Mesenchymal stem cell (in vitro differentiated cells and primary cell): ENCODE results near the gene OR10J5.

Experiments used
- DNase-seq: peaks from one replicate; pipeline ENCODE4 v3.0.0-alpha.2; 2013
- H2AFZ ChIP-seq: one replicate; pipeline ENCODE4 v1.6.1; 2013; ENCODE audit warnings: low read depth, mild to moderate bottlenecking, control low read depth, inconsistent platforms, low read length, moderate library complexity
- H2AK5ac ChIP-seq: 2 replicates; pipeline ENCODE4 v1.6.1; 2013; ENCODE audit warnings: low read length, moderate library complexity, mild to moderate bottlenecking, inconsistent platforms; ENCODE audit not compliant: severe bottlenecking
- H2BK120ac ChIP-seq: one replicate; pipeline ENCODE4 v1.6.1; 2013; ENCODE audit warnings: low read depth, mild to moderate bottlenecking, inconsistent platforms, low read length, moderate library complexity
- H2BK12ac ChIP-seq, 2 experiments: one replicate each; pipeline ENCODE4 v1.6.1; 2013; ENCODE audit warnings: inconsistent platforms in 2 of 2, low read length in 2 of 2, mild to moderate bottlenecking in 2 of 2, moderate library complexity in 2 of 2, control low read depth in 1 of 2
- H2BK15ac ChIP-seq: one replicate; pipeline ENCODE4 v1.6.1; 2013; ENCODE audit warnings: mild to moderate bottlenecking, low read depth, inconsistent platforms; ENCODE audit not compliant: poor library complexity, severe bottlenecking
- H2BK5ac ChIP-seq: 2 replicates; pipeline ENCODE4 v1.6.1; 2013; ENCODE audit warnings: low read depth, mild to moderate bottlenecking, low read length, control low read depth, inconsistent platforms; ENCODE audit not compliant: poor library complexity, severe bottlenecking
- H3K14ac ChIP-seq, 2 experiments: one replicate each; pipeline ENCODE4 v1.6.1; 2013; ENCODE audit warnings: inconsistent platforms in 2 of 2, low read length in 2 of 2, control low read depth in 1 of 2, mild to moderate bottlenecking in 1 of 2, moderate library complexity in 1 of 2
- H3K18ac ChIP-seq, 2 experiments: one replicate each; pipeline ENCODE4 v1.6.1; 2013; ENCODE audit warnings: inconsistent platforms in 2 of 2, low read length in 2 of 2, control low read depth in 1 of 2, low read depth in 1 of 2, mild to moderate bottlenecking in 1 of 2
- H3K23ac ChIP-seq, 2 experiments: one replicate each; pipeline ENCODE4 v1.6.1; 2013; ENCODE audit warnings: inconsistent platforms in 2 of 2, low read length in 2 of 2, mild to moderate bottlenecking in 2 of 2, moderate library complexity in 2 of 2, control low read depth in 1 of 2
- H3K27ac ChIP-seq: 2 replicates; pipeline ENCODE4 v1.5.1; 2013; ENCODE audit warnings: mild to moderate bottlenecking, moderate library complexity, low read length, control low read depth, inconsistent platforms; ENCODE audit not compliant: poor library complexity, severe bottlenecking
- H3K27me3 ChIP-seq, 2 experiments: 2 replicates each; pipeline versions ENCODE4 v1.6.1 to v1.7.0; 2013; ENCODE audit warnings: low read length in 2 of 2, mild to moderate bottlenecking in 2 of 2, moderate library complexity in 2 of 2, control low read depth in 1 of 2, inconsistent platforms in 1 of 2; ENCODE audit not compliant: control insufficient read depth in 1 of 2, insufficient read depth in 1 of 2
- H3K36me3 ChIP-seq, 2 experiments: 2 replicates each; pipeline versions ENCODE4 v1.6.1 to v1.7.0; 2013; ENCODE audit warnings: low read length in 2 of 2, control low read depth in 1 of 2, inconsistent platforms in 1 of 2, low read depth in 1 of 2, mild to moderate bottlenecking in 1 of 2; ENCODE audit not compliant: insufficient read depth in 2 of 2, control insufficient read depth in 1 of 2
- H3K4ac ChIP-seq, 2 experiments: one replicate each; pipeline ENCODE4 v1.6.1; 2013; ENCODE audit warnings: inconsistent platforms in 2 of 2, low read length in 2 of 2, mild to moderate bottlenecking in 2 of 2, moderate library complexity in 2 of 2, control low read depth in 1 of 2, low read depth in 1 of 2
- H3K4me1 ChIP-seq: 2 replicates; pipeline ENCODE4 v1.6.1; 2013; ENCODE audit warnings: low read depth, low read length, control low read depth; ENCODE audit not compliant: control insufficient read depth, insufficient read depth
- H3K4me2 ChIP-seq: 2 replicates; pipeline ENCODE4 v1.6.1; 2013; ENCODE audit warnings: low read length, mild to moderate bottlenecking, inconsistent platforms; ENCODE audit not compliant: poor library complexity, severe bottlenecking
- H3K4me3 ChIP-seq, 2 experiments: 2 replicates each; pipeline versions ENCODE4 v1.5.1 to v1.7.0; 2013; ENCODE audit warnings: low read length in 2 of 2, mild to moderate bottlenecking in 2 of 2, control low read depth in 1 of 2, low read depth in 1 of 2; ENCODE audit not compliant: insufficient read depth in 1 of 2
- H3K79me1 ChIP-seq: replicated peaks from 2 replicates; pipeline ENCODE4 v1.6.1; 2013; ENCODE audit warnings: mild to moderate bottlenecking, control low read depth, low read length, inconsistent platforms; ENCODE audit not compliant: poor library complexity, severe bottlenecking
- H3K9ac ChIP-seq: 2 replicates; pipeline ENCODE4 v1.7.0; 2013; ENCODE audit warnings: mild to moderate bottlenecking, low read length, moderate library complexity
- H3K9me3 ChIP-seq: 2 replicates; pipeline ENCODE4 v1.7.0; 2013; ENCODE audit warnings: mild to moderate bottlenecking, low read length; ENCODE audit not compliant: control insufficient read depth
- H4K8ac ChIP-seq: one replicate; pipeline ENCODE4 v1.6.1; 2013; ENCODE audit warnings: inconsistent platforms, mild to moderate bottlenecking, low read length, moderate library complexity
- H4K91ac ChIP-seq: one replicate; pipeline ENCODE4 v1.6.1; 2013; ENCODE audit warnings: mild to moderate bottlenecking, low read length, inconsistent platforms
- WGBS: methylation state at CpG from one replicate; pipeline ENCODE4 v1.1.7; 2013; ENCODE audit warnings: mixed read lengths; 5-methylcytosine and 5-hydroxymethylcytosine counted together

The OR10J5 gene

GRCh38 chr1:159577446-159577845 lies 41.6 kb upstream of the OR10J5 start:
- Histone ChIP-seq H2BK15ac (no peak overlapping the region), H2BK12ac (no peak overlapping the region), H2AK5ac (no peak overlapping the region), H2AFZ (no peak overlapping the region), H3K4me1 (no peaks in the 10 kb centered on the region), H4K91ac (no peak overlapping the region), H3K27me3 (no peaks in the 10 kb centered on the region), H3K4ac (no peak overlapping the region), H4K8ac (no peak overlapping the region), H3K27ac (no peak overlapping the region), H3K79me1 (no peaks in the 10 kb centered on the region), H3K36me3 (no peaks in the 10 kb centered on the region), H3K9ac (no peak overlapping the region), H3K4me2 (no peak overlapping the region), H3K23ac (no peak overlapping the region), H3K18ac (no peak overlapping the region), H2BK5ac (no peak overlapping the region), H2BK120ac (no peak overlapping the region), H3K9me3 (no peaks in the 10 kb centered on the region), H3K14ac (no peak overlapping the region), H3K4me3 (no peak overlapping the region)
- DNase-seq, result no peak
- WGBS, result 100% methylated on average over 1 of the region's 3 CpGs

GRCh38 chr1:159562680-159563079 lies 26.9 kb upstream of the OR10J5 start:
- no peak overlapping the region for H3K23ac ChIP-seq
- H3K14ac ChIP-seq, result no peak overlapping the region
- H3K9me3 ChIP-seq, result no peaks in the 10 kb centered on the region
- no peaks in the 10 kb centered on the region for H3K79me1 ChIP-seq
- no peak overlapping the region for H3K4me2 ChIP-seq
- WGBS, result 16% methylated on average over 1 of the region's 1 CpG
- H2AFZ ChIP-seq, result no peak overlapping the region
- no peak for DNase-seq
- no peak overlapping the region for H3K18ac ChIP-seq
- no peak overlapping the region for H3K4me3 ChIP-seq
- no peak overlapping the region for H4K91ac ChIP-seq
- no peak overlapping the region for H2AK5ac ChIP-seq
- H2BK120ac ChIP-seq, result no peak overlapping the region
- H2BK15ac ChIP-seq, result no peak overlapping the region
- H4K8ac ChIP-seq, result no peak overlapping the region
- no peaks in the 10 kb centered on the region for H3K4me1 ChIP-seq
- no peak overlapping the region for H3K27ac ChIP-seq
- no peaks in the 10 kb centered on the region for H3K36me3 ChIP-seq
- H3K4ac ChIP-seq, result no peak overlapping the region
- H2BK5ac ChIP-seq, result no peak overlapping the region
- H3K9ac ChIP-seq, result no peak overlapping the region
- no peaks in the 10 kb centered on the region for H3K27me3 ChIP-seq
- no peak overlapping the region for H2BK12ac ChIP-seq

- no peak overlapping the region for H2BK15ac ChIP-seq
- H3K4me3 ChIP-seq, result no peak overlapping the region
- H4K8ac ChIP-seq, result no peak overlapping the region
- no peak overlapping the region for H3K4me2 ChIP-seq
- H3K4ac ChIP-seq, result no peak overlapping the region
- H3K27me3 ChIP-seq, result no peaks in the 10 kb centered on the region
- DNase-seq, result no peak
- no peaks in the 10 kb centered on the region for H3K4me1 ChIP-seq
- no peaks in the 10 kb centered on the region for H3K36me3 ChIP-seq
- no peaks in the 10 kb centered on the region for H3K9me3 ChIP-seq
- no peak overlapping the region for H2BK120ac ChIP-seq
- H2BK5ac ChIP-seq, result no peak overlapping the region
- no peak overlapping the region for H2AFZ ChIP-seq
- no peak overlapping the region for H3K9ac ChIP-seq
- no peak overlapping the region for H4K91ac ChIP-seq
- no peak overlapping the region for H3K18ac ChIP-seq
- no peaks in the 10 kb centered on the region for H3K79me1 ChIP-seq
- H3K14ac ChIP-seq, result no peak overlapping the region
- no peak overlapping the region for H3K23ac ChIP-seq
- no peak overlapping the region for H2AK5ac ChIP-seq
- H3K27ac ChIP-seq, result no peak overlapping the region
- H2BK12ac ChIP-seq, result no peak overlapping the region
Observed at GRCh38 chr1:159561497-159561896, 25.7 kb upstream of the OR10J5 start.

- no peak overlapping the region for H4K91ac ChIP-seq
- H3K9me3 ChIP-seq, result no peaks in the 10 kb centered on the region
- no peaks in the 10 kb centered on the region for H3K27me3 ChIP-seq
- no peak overlapping the region for H3K18ac ChIP-seq
- H3K4me2 ChIP-seq, result no peak overlapping the region
- H2BK15ac ChIP-seq, result no peak overlapping the region
- no peak overlapping the region for H2BK5ac ChIP-seq
- H3K4ac ChIP-seq, result no peak overlapping the region
- no peak overlapping the region for H2BK120ac ChIP-seq
- H2AK5ac ChIP-seq, result no peak overlapping the region
- WGBS, result 33% methylated on average over 2 of the region's 2 CpGs
- no peak overlapping the region for H2AFZ ChIP-seq
- H3K4me1 ChIP-seq, result no peaks in the 10 kb centered on the region
- no peak overlapping the region for H3K27ac ChIP-seq
- H3K14ac ChIP-seq, result no peak overlapping the region
- no peak overlapping the region for H3K23ac ChIP-seq
- H3K4me3 ChIP-seq, result no peak overlapping the region
- DNase-seq, result no peak
- H3K79me1 ChIP-seq, result no peaks in the 10 kb centered on the region
- no peak overlapping the region for H3K9ac ChIP-seq
- H2BK12ac ChIP-seq, result no peak overlapping the region
- H4K8ac ChIP-seq, result no peak overlapping the region
- H3K36me3 ChIP-seq, result no peaks in the 10 kb centered on the region
Observed at GRCh38 chr1:159560599-159560998, 24.8 kb upstream of the OR10J5 start.
